Neural cell (in vitro differentiated cells): ENCODE results near the gene FOXJ3.

Experiments
- CTCF ChIP-seq: fragments of 450-650 bp; IDR thresholded peaks from 2 replicates; pipeline ENCODE4 v1.5.1; 2014; ENCODE audit warnings: antibody characterized with exemption, mild to moderate bottlenecking, moderate library complexity; ENCODE audit not compliant: poor library complexity, severe bottlenecking
- EZH2 ChIP-seq: fragments of 200-600, 300-800 bp; shearing (Covaris generic), sonication (generic); IDR thresholded peaks from 2 replicates; pipeline ENCODE4 v1.6.1; 2014; ENCODE audit warnings: antibody characterized with exemption, low read length, borderline replicate concordance, mild to moderate bottlenecking; ENCODE audit not compliant: insufficient read depth, poor library complexity, severe bottlenecking
- MXI1 ChIP-seq: fragments of 450-650 bp; conservative IDR thresholded peaks from 2 replicates; pipeline ENCODE4 v1.6.1; 2014; ENCODE audit warnings: antibody characterized with exemption, mild to moderate bottlenecking; ENCODE audit not compliant: poor library complexity, severe bottlenecking
- POLR2AphosphoS5 ChIP-seq: IDR thresholded peaks from 2 replicates; pipeline ENCODE4 v1.6.1; 2012

- TF ChIP-seq CTCF = no peak
- TF ChIP-seq MXI1 = no peak
- no peak for TF ChIP-seq POLR2AphosphoS5
- TF ChIP-seq EZH2 = no peak
These were observed 144.8 kb downstream of the FOXJ3 start for GRCh38 chr1:42189931-42190853.
